Skeletal muscle satellite cell (primary cell): ENCODE results near the gene PPL.
A peak's percentile ranks its signal among the peaks of the same experiment; 100 is the strongest.
"Not testable (repeated sequence)": the region's sequence is repeated elsewhere in the genome, so short reads cannot be mapped to it uniquely, and the experiment has no call there.

ENCODE experiments used
- H3K27me3 ChIP-seq: 2 replicates; pipeline ENCODE4 v1.7.0; 2013; ENCODE audit warnings: low read length; ENCODE audit not compliant: control insufficient read depth, insufficient read depth
- H3K36me3 ChIP-seq: 2 replicates; pipeline ENCODE4 v1.7.0; 2013; ENCODE audit warnings: mild to moderate bottlenecking, control low read depth, low read length; ENCODE audit not compliant: insufficient read depth
- H3K4me1 ChIP-seq: 2 replicates; pipeline ENCODE4 v1.7.0; 2013; ENCODE audit warnings: low read length; ENCODE audit not compliant: control insufficient read depth, insufficient read depth
- H3K4me2 ChIP-seq: 2 replicates; pipeline ENCODE4 v1.7.0; 2013; ENCODE audit warnings: mild to moderate bottlenecking, low read length
- H3K4me3 ChIP-seq: 2 replicates; pipeline ENCODE4 v1.7.0; 2013; ENCODE audit warnings: low read length
- H3K9ac ChIP-seq: 2 replicates; pipeline ENCODE4 v1.7.0; 2013; ENCODE audit warnings: mild to moderate bottlenecking, low read depth, low read length, moderate library complexity
- H3K9me3 ChIP-seq: replicated peaks from 2 replicates; pipeline ENCODE4 v1.7.0; 2013; ENCODE audit warnings: mild to moderate bottlenecking, control low read depth, low read length

The PPL gene

DNA sequence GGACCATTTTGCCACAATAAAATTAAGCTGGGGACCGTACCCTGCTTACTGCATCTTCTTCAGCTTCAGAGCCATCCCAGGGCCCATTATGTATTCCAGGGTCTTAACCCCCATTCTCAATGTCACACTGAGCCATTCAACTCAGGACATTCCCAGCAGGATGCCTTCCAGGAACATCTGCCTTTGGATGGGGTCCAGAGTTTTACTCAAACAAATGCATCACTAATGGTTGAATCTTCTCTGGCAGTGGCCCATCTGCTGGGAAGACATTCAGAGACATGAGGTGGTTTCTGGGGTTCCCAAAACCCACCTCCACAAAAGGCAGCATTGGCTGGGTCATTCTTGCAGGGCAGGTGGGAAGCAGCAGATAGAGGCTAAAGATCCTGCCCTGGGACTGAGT lies 17.8 kb upstream of the PPL start:
- Histone ChIP-seq H3K27me3 (peaks cover 8% of the 10 kb centered on the region), H3K4me1 (peaks cover 14% of the 10 kb centered on the region), H3K9ac (no peak overlapping the region), H3K36me3 (no peaks in the 10 kb centered on the region), H3K4me3 (no peak overlapping the region), H3K4me2 (no peak overlapping the region), H3K9me3 (no peaks in the 10 kb centered on the region)

GRCh38 chr16:4951583-4951982 lies 14.6 kb upstream of the PPL start:
- H3K4me2 ChIP-seq, H3K4me1 ChIP-seq, H3K9me3 ChIP-seq, H3K4me3 ChIP-seq, H3K27me3 ChIP-seq, H3K9ac ChIP-seq, H3K36me3 ChIP-seq: not testable (repeated sequence)

DNA sequence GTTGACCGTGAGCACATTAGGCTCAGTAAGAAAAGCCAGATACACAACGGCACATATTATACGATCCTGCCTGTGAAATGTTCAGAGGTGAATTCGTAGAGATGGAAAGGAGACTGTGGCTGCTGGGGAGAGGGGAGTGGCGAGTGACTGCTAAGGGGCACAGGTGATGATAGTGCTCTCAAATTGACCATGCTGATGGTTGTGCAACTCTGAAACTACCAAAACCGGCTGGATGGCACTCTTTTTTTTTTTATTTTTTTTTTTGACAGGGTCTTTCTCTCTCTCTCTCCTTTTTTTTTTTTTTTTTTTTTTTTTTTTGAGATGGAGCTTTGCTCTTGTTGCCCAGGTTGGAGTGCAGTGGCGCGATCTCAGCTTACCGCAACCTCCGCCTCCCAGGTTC lies 13.0 kb upstream of the PPL start:
- Histone ChIP-seq H3K27me3 (no peaks in the 10 kb centered on the region), H3K36me3 (no peaks in the 10 kb centered on the region), H3K4me1 (peaks cover 14% of the 10 kb centered on the region), H3K4me2 (no peak overlapping the region), H3K9me3 (no peaks in the 10 kb centered on the region), H3K9ac (no peak overlapping the region), H3K4me3 (no peak overlapping the region)

DNA sequence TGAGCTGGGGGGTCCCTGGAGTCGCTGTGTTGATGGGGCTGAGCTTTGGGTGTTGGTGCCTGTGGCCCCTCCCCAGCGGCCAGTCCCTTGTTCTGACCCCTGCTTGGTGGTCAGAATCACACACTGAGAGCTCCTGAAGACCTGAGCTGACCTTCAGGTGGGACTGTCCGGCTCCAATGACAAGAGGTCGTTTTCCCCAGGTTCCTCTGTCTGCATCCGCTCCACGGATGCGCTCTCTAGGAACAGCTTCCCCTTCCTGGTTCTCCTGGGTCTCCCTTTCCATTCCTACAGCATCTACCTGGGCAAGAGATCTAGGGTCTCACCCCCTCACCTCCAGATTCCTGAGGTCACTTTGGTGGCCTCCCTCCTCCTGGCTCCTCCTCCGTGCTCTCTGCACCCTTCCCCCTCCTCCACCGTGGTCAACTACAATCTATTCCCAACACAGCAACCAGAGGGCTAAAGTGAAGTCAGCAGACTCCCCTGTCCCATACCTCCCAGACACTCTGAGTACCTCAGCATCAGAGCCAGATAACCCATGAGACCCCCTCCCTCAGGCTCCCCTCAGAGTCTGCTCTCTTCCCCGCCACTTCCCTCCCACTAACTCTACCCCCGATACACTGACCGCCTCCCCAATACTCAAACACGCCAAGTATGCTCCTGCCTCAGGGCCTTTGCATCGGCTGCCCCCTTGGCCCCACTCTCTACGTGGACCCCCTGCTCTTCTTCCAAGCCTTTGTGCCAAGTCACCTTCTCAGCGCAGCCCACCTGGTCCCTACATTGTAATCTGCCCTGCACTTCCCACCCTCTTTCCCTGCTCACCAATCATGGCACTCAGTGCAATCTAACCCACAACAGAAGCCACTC lies 12.2 kb upstream of the PPL start:
- Histone ChIP-seq H3K27me3 (no peaks in the 10 kb centered on the region), H3K9ac (no peak overlapping the region), H3K36me3 (no peaks in the 10 kb centered on the region), H3K4me1 (peaks cover 21% of the 10 kb centered on the region), H3K4me2 (no peak overlapping the region), H3K9me3 (no peaks in the 10 kb centered on the region), H3K4me3 (no peak overlapping the region)

DNA sequence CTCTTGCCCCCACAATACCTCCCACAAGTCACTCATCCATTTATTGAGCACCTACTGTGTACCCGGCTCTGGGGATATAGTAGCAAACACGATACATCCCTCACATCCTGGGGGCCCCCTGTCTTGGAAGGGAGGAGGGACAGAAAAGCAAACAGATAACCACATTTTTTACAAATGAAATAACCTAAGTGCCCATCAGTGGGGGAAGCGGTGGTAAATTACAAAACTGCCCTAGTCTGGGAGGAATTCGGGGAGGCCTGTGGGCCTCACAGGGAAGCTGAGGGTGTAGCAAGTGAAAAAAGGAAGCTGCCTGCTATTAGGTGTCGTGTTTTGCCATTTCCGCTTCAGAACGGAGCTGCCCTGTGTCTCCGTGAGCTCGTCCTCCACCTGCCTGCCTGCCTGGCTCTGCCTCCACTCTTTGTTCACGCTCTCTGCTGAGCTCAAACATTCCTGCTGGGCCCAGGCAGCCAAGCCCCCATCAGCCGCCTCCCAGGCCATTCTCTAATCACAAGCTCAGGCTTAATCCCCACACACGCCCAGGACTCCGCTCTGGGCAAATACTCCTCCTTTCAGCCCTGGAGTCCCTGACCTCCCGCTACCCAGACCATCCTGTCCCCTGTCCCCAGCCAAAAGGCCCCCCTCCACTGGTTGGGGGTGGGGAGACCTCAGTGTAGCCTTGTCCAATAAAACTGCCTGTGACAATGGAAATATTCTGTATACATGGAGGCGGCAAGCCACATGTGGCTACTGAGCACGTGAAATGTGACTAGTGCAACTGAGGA lies 11.0 kb upstream of the PPL start:
- Histone ChIP-seq H3K27me3 (no peaks in the 10 kb centered on the region), H3K4me2 (no peak overlapping the region), H3K9me3 (no peaks in the 10 kb centered on the region), H3K4me3 (no peak overlapping the region), H3K36me3 (no peaks in the 10 kb centered on the region), H3K4me1 (peaks cover 33% of the 10 kb centered on the region), H3K9ac (no peak overlapping the region)

DNA sequence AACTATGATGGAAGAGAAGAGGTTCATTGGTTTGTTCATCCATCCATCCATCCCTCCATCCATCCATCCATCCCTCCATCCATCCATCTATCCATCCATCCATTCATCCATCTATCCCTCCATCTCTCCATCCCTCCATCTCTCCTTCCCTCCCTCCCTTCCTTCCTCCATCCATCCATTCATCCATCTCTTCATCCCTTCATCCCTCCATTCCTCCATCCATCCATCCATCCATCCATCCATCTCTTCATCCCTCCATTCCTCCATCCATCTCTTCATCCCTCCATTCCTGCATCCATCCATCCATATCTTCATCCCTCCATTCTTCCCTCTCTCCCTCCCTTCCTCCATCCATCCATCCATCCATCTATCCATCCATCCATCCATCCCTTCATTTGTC lies 10.0 kb upstream of the PPL start:
- H3K27me3 ChIP-seq, result no peaks in the 10 kb centered on the region
- no peak overlapping the region for H3K4me2 ChIP-seq
- H3K9me3 ChIP-seq, result no peaks in the 10 kb centered on the region
- H3K9ac ChIP-seq, result no peak overlapping the region
- no peak overlapping the region for H3K4me3 ChIP-seq
- H3K36me3 ChIP-seq, result no peaks in the 10 kb centered on the region
- peaks cover 40% of the 10 kb centered on the region for H3K4me1 ChIP-seq

DNA sequence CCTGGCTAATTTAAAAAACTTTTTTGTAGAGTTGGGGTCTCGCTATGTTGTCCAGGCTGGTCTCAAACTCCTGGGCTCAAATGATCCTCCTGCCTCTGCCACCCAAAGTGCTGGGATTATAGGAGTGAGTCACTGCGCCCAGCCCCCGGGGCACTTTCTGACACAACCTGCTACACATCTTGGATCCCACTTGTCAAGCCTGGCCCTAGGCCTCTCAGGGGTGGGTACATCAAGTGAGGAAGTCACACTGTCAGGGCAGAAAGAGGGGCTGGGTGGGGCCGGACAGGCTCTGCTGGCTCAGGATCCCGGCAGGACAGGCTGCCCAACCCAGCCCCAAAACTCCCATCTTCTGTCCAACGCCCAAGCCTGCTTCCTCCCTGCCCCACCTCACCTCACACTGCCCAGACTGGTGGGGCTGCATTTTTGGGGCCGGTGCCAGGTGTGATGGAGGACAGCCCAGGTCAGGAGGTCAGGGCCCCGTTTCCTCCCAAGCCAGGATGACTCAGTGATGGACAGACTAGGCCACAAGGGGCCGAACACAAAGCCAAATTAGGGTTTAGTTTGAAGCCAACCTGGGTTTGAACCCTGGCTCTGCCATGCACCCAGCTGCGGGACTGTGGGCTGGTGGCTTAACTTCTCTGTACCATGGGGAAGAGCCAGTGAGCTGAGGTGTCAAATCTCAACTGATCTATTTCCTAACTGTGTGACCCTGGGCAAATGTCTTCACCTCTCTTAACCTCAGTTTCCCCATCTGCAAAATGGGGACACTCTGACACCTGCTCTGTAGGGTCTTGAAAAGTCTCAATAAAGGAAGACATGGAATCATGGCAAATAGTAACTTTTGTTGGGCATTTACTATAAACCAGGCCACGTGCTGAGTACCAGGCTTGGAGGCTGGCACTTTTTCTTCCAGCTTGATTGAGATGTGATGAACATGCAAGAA lies 8.9 kb upstream of the PPL start:
- Histone ChIP-seq H3K9me3 (no peaks in the 10 kb centered on the region), H3K4me3 (no peak overlapping the region), H3K4me1 (peaks cover 40% of the 10 kb centered on the region), H3K27me3 (peaks cover 3% of the 10 kb centered on the region), H3K9ac (no peak overlapping the region), H3K36me3 (no peaks in the 10 kb centered on the region), H3K4me2 (peak overlapping the region; percentile 66)

GRCh38 chr16:4944333-4945281 lies 7.7 kb upstream of the PPL start:
- Histone ChIP-seq H3K4me2 (peak overlapping the region; percentile 66), H3K36me3 (no peaks in the 10 kb centered on the region), H3K4me1 (peaks cover 40% of the 10 kb centered on the region), H3K9ac (no peak overlapping the region), H3K27me3 (peaks cover 3% of the 10 kb centered on the region), H3K9me3 (no peaks in the 10 kb centered on the region), H3K4me3 (peak overlapping the region; percentile 33)

GRCh38 chr16:4942481-4942880 lies 5.5 kb upstream of the PPL start:
- H3K36me3 ChIP-seq, result no peaks in the 10 kb centered on the region
- H3K4me1 ChIP-seq, result peaks cover 41% of the 10 kb centered on the region
- H3K9me3 ChIP-seq, result no peaks in the 10 kb centered on the region
- peak overlapping the region; percentile 81 for H3K4me2 ChIP-seq
- H3K4me3 ChIP-seq, result peak overlapping the region; percentile 55
- peak overlapping the region; percentile 51 for H3K9ac ChIP-seq
- peaks cover 11% of the 10 kb centered on the region for H3K27me3 ChIP-seq

DNA sequence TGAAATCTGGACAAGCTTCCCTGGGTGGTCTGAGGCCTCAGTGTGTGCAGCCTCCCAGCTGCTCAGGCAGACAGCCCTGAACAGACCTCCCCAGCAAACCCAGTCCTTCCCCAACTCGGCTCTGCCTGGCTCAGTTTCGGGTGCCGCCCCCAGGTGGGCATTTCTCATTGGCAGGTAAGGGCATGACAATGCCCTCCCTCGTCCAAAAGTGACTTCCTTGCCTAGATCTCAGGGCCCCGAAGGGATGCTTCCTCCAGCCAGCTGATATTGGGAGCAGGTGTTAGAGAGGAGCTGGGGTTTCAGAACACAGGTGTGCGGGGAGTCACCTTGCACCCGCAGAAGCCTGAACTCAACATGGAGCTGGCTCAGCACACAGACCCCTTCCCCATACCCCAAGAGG lies 3.8 kb upstream of the PPL start:
- Histone ChIP-seq H3K9ac (no peak overlapping the region), H3K27me3 (peaks cover 23% of the 10 kb centered on the region), H3K4me3 (no peak overlapping the region), H3K4me2 (no peak overlapping the region), H3K9me3 (no peaks in the 10 kb centered on the region), H3K36me3 (no peaks in the 10 kb centered on the region), H3K4me1 (peaks cover 54% of the 10 kb centered on the region)
